ENCODE data around the gene CARS2.
"Not testable (repeated sequence)": the region's sequence is repeated elsewhere in the genome, so short reads cannot be mapped to it uniquely, and the experiment has no call there.

Gene CARS2

GRCh38 chr13:110610955-110611595 is 94.8 kb downstream of the CARS2 start:
- DNase-seq: no peak

- no peak for DNase-seq
Measured at GRCh38 chr13:110607675-110608224, 98.2 kb downstream of the CARS2 start.

- not testable (repeated sequence) for DNase-seq
Measured at GRCh38 chr13:110606281-110606680, 99.6 kb downstream of the CARS2 start.

- no peak for DNase-seq
Measured at GRCh38 chr13:110605132-110605531, 100.8 kb downstream of the CARS2 start.

GRCh38 chr13:110600980-110601379 is 104.9 kb downstream of the CARS2 start:
- no peak for DNase-seq

- DNase-seq: no peak
Measured at GRCh38 chr13:110600261-110600819, 105.6 kb downstream of the CARS2 start.

- DNase-seq: no peak
Measured at GRCh38 chr13:110597041-110597689, 108.8 kb downstream of the CARS2 start.

- no peak for DNase-seq
Measured at GRCh38 chr13:110593430-110594130, 112.3 kb downstream of the CARS2 start.

- no peak for DNase-seq
Measured at GRCh38 chr13:110592665-110593064, 113.3 kb downstream of the CARS2 start.
